ENCODE results near the gene PIMREG. TPM values are rescaled to one million over a fixed set of nuclear protein-coding genes. Genes with fewer than 3 reads are reported as not detected.

PIMREG gene
- total RNA-seq, 2 experiments from 2014 or later: 17.1 to 20.4 TPM

GRCh38 chr17:6498356-6498755 lies 54.1 kb downstream of the PIMREG start:
- CTCF ChIA-PET: no interaction called here
- no peak for ATAC-seq
- no peak for DNase-seq
- POLR2A ChIA-PET: no interaction called here
- Mint-ChIP-seq H3K27ac (no peak overlapping the region), H3K36me3 (ENCODE audit: low read depth) (no peaks in the 10 kb centered on the region), H3K27me3 (ENCODE audit: low read depth) (peaks cover 11% of the 10 kb centered on the region), H3K4me1 (ENCODE audit: low read depth) (peaks cover 16% of the 10 kb centered on the region), H3K9me3 (ENCODE audit: insufficient read depth) (no peaks in the 10 kb centered on the region), H3K4me3 (no peak overlapping the region)

GRCh38 chr17:6498901-6499540 lies 54.8 kb downstream of the PIMREG start:
- no peak overlapping the region for H3K4me3 Mint-ChIP-seq
- DNase-seq: no peak
- no peak overlapping the region for H3K27ac Mint-ChIP-seq
- no peak for ATAC-seq
- POLR2A ChIA-PET: no interaction called here
- no peaks in the 10 kb centered on the region for H3K36me3 Mint-ChIP-seq (ENCODE audit: low read depth)
- H3K27me3 Mint-ChIP-seq (ENCODE audit: low read depth): peaks cover 11% of the 10 kb centered on the region
- H3K9me3 Mint-ChIP-seq (ENCODE audit: insufficient read depth): no peaks in the 10 kb centered on the region
- H3K4me1 Mint-ChIP-seq (ENCODE audit: low read depth): peaks cover 16% of the 10 kb centered on the region
- CTCF ChIA-PET: no interaction called here

Other genes with a start within 250 kb of the PIMREG start
- not detected for gene AIPL1, start 9.3 kb upstream of the PIMREG start, total RNA-seq
- gene PITPNM3, start 112.1 kb downstream of the PIMREG start, total RNA-seq: under 1 TPM; 0.68 to 0.71 TPM
- gene KIAA0753, start 196.3 kb downstream of the PIMREG start, total RNA-seq: 10 to 100 TPM; 14.0 to 19.5 TPM
- 10 to 100 TPM; 81.8 to 94.7 TPM for gene TXNDC17, start 196.6 kb downstream of the PIMREG start, total RNA-seq
- gene MED31, start 207.2 kb downstream of the PIMREG start, total RNA-seq: 10 to 100 TPM; 16.9 to 20.2 TPM
- gene C17orf100, start 207.3 kb downstream of the PIMREG start, total RNA-seq: 1 to 10 TPM in 1 of 2 experiments, under 1 TPM in 1; 0.92 to 1.5 TPM

All from activated CD8-positive, alpha-beta T cell treated with anti-CD3 and anti-CD28 coated beads, Interleukin-2, amount 10 ng/mL, durations not matched to agents 7 days and 5 days (primary cell).